KMS-11 (cell line): Measurements from ENCODE around the gene FHIT.

Experiments used
- H2AFZ ChIP-seq: fragments of 200-600 bp; sonication (generic); 2 replicates; pipeline ENCODE4 v1.6.1; 2016; ENCODE audit warnings: antibody characterized with exemption, mixed run types, low read depth
- H3K27ac ChIP-seq: fragments of 200-600 bp; sonication (generic); 2 replicates; pipeline ENCODE4 v1.6.1; 2016; ENCODE audit warnings: mild to moderate bottlenecking, mixed run types
- H3K27me3 ChIP-seq: fragments of 200-600 bp; sonication (generic); 2 replicates; pipeline ENCODE4 v1.6.1; 2017; ENCODE audit warnings: mild to moderate bottlenecking, low read depth, mixed run types, moderate library complexity; ENCODE audit not compliant: insufficient read depth
- H3K36me3 ChIP-seq: fragments of 200-600 bp; sonication (generic); 2 replicates; pipeline ENCODE4 v1.6.1; 2017; ENCODE audit warnings: mild to moderate bottlenecking, mixed run types; ENCODE audit not compliant: insufficient read depth
- H3K4me1 ChIP-seq: fragments of 200-600 bp; sonication (generic); 2 replicates; pipeline ENCODE4 v1.6.1; 2016; ENCODE audit warnings: mild to moderate bottlenecking, low read depth, mixed run types; ENCODE audit not compliant: poor library complexity, severe bottlenecking
- H3K4me2 ChIP-seq: fragments of 200-600 bp; sonication (generic); 2 replicates; pipeline ENCODE4 v1.7.0; 2016; ENCODE audit warnings: mild to moderate bottlenecking, mixed run types
- H3K4me3 ChIP-seq: fragments of 200-600 bp; sonication (generic); IDR thresholded peaks from 2 replicates; pipeline ENCODE4 v1.6.1; 2017; ENCODE audit warnings: low read depth, low read length, mixed read lengths; ENCODE audit not compliant: insufficient read depth
- H3K79me2 ChIP-seq: fragments of 200-600 bp; sonication (generic); 2 replicates; pipeline ENCODE4 v1.6.1; 2016; ENCODE audit warnings: low read depth, mixed run types; ENCODE audit not compliant: insufficient read depth
- H3K9ac ChIP-seq: fragments of 200-600 bp; sonication (generic); 2 replicates; pipeline ENCODE4 v1.6.1; 2016; ENCODE audit warnings: mild to moderate bottlenecking, mixed run types
- H4K20me1 ChIP-seq: fragments of 200-600 bp; sonication (generic); 2 replicates; pipeline ENCODE4 v1.6.1; 2016; ENCODE audit warnings: mild to moderate bottlenecking, mixed run types; ENCODE audit not compliant: insufficient read depth
- CTCF ChIP-seq: fragments of 200-600 bp; sonication (generic); conservative IDR thresholded peaks from 2 replicates; pipeline ENCODE4 v1.6.1; 2017; ENCODE audit warnings: low read depth, mild to moderate bottlenecking, antibody characterized with exemption, low read length, moderate library complexity, mixed read lengths

FHIT gene

GRCh38 chr3:60013241-60013640 is 1238.0 kb downstream of the FHIT start:
- no peaks in the 10 kb centered on the region for H4K20me1 ChIP-seq
- H3K4me3 ChIP-seq, result no peak overlapping the region
- no peaks in the 10 kb centered on the region for H3K79me2 ChIP-seq
- no peaks in the 10 kb centered on the region for H3K4me1 ChIP-seq
- no peak for TF ChIP-seq CTCF
- H3K27ac ChIP-seq, result no peak overlapping the region
- H2AFZ ChIP-seq, result no peak overlapping the region
- H3K4me2 ChIP-seq, result no peak overlapping the region
- no peaks in the 10 kb centered on the region for H3K36me3 ChIP-seq
- H3K9ac ChIP-seq, result no peak overlapping the region
- no peaks in the 10 kb centered on the region for H3K27me3 ChIP-seq

- Histone ChIP-seq H3K4me3 (no peak overlapping the region), H4K20me1 (no peaks in the 10 kb centered on the region), H3K27me3 (no peaks in the 10 kb centered on the region), H3K4me2 (no peak overlapping the region), H3K36me3 (no peaks in the 10 kb centered on the region), H3K9ac (no peak overlapping the region), H3K4me1 (no peaks in the 10 kb centered on the region), H3K27ac (no peak overlapping the region), H2AFZ (no peak overlapping the region), H3K79me2 (no peaks in the 10 kb centered on the region)
- no peak for TF ChIP-seq CTCF
Measured at GRCh38 chr3:60011218-60011617, 1240.0 kb downstream of the FHIT start.

GRCh38 chr3:60010781-60011180 is 1240.5 kb downstream of the FHIT start:
- no peaks in the 10 kb centered on the region for H3K27me3 ChIP-seq
- no peak overlapping the region for H3K4me2 ChIP-seq
- no peak overlapping the region for H2AFZ ChIP-seq
- H3K9ac ChIP-seq, result no peak overlapping the region
- H4K20me1 ChIP-seq, result no peaks in the 10 kb centered on the region
- TF ChIP-seq CTCF, result no peak
- H3K4me3 ChIP-seq, result no peak overlapping the region
- no peak overlapping the region for H3K27ac ChIP-seq
- no peaks in the 10 kb centered on the region for H3K36me3 ChIP-seq
- H3K4me1 ChIP-seq, result no peaks in the 10 kb centered on the region
- H3K79me2 ChIP-seq, result no peaks in the 10 kb centered on the region

- no peak overlapping the region for H2AFZ ChIP-seq
Measured at GRCh38 chr3:60009931-60010478, 1241.2 kb downstream of the FHIT start.

More at GRCh38 chr3:60009931-60010478, 1241.2 kb downstream of the FHIT start:
- Histone ChIP-seq H3K4me2 (no peak overlapping the region), H3K36me3 (no peaks in the 10 kb centered on the region), H3K79me2 (no peaks in the 10 kb centered on the region), H3K4me3 (no peak overlapping the region), H3K9ac (no peak overlapping the region), H3K4me1 (no peaks in the 10 kb centered on the region), H4K20me1 (no peaks in the 10 kb centered on the region), H3K27me3 (no peaks in the 10 kb centered on the region), H3K27ac (no peak overlapping the region)
- TF ChIP-seq CTCF, result no peak
